CD4-positive, alpha-beta T cell treated with Interleukin-1 beta for 1 hour (primary cell): ENCODE data around the gene PAPLN.

Experiments used
- DNase-seq, 2 donors: peaks; one replicate each; pipeline ENCODE4 v3.0.0-alpha.2; 2020 to 2022

PAPLN gene

GRCh38 chr14:73248108-73248868 lies 11.0 kb downstream of the PAPLN start:
- no peak for DNase-seq

- DNase-seq = no peak
These were observed 11.8 kb downstream of the PAPLN start for GRCh38 chr14:73249108-73249507.

GRCh38 chr14:73249564-73250316 lies 12.4 kb downstream of the PAPLN start:
- DNase-seq = no peak

GRCh38 chr14:73250317-73250713 lies 13.0 kb downstream of the PAPLN start:
- DNase-seq = no peak

GRCh38 chr14:73250781-73251500 lies 13.6 kb downstream of the PAPLN start:
- no peak for DNase-seq

- DNase-seq = no peak
These were observed 14.4 kb downstream of the PAPLN start for GRCh38 chr14:73251516-73252215.

GRCh38 chr14:73252491-73253322 lies 15.4 kb downstream of the PAPLN start:
- DNase-seq = no peak

DNA sequence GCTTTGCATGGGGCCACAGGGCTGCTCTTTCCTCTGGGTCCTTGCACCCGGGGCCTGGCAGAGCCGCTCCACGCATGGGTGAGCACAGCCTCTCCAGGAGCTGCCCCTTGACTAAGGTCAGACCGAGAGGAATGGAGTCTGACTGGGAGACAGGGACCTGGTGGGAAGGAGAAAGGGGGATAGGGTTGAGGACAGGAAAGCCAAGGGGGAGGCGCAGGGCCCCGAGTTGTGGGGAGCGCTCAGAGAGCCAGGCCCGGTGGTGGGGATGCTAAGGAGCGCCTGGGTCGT lies 16.0 kb downstream of the PAPLN start:
- no peak for DNase-seq

GRCh38 chr14:73253721-73254120 lies 16.4 kb downstream of the PAPLN start:
- DNase-seq = no peak

DNA sequence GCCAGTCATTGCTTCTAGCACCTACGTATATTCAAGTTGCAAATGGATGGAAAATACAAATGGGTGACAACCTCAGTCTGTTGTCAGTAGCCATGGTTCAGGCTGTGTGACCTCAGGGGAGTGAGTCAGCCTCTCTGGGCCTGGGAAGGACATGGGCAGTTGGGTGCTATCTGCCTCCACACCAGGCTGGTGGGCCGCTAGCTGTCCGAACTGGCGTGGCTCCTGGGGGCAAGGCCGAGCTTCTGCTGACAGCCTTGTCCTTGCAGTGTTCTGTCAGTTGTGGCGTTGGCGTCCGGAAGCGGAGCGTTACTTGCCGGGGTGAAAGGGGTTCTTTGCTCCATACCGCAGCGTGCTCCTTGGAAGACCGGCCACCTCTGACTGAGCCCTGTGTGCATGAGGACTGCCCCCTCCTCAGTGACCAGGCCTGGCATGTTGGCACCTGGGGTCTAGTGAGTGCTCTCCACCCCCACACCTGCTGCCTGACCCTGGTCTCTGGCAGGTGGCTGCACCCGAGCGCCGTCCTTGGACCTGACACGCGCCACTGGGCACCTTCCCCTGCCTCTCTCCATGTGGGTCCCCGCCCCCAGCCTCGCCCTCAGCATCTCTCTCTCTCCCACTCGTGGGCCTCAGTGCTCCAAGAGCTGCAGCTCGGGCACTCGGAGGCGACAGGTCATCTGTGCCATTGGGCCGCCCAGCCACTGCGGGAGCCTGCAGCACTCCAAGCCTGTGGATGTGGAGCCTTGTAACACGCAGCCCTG lies 17.1 kb downstream of the PAPLN start:
- no peak for DNase-seq

DNA sequence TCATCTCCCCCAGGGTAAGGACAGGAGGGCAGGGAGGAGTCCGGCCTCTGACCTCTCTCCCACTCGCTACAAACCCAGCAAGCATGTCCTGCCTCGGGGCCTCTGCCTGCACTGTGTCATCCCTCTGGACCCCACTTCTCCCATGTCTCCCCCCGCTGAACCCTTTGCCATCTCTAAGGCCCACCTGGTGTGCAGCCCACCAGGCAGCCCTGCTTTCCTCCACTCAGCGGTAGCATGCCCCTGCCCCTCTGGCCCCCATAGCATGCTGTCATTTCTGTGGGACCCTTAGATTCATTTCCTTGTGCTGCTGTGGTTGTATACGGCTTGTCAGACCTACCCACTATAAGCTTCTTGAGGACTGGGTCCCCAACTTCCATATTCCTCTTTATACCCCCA lies 17.7 kb downstream of the PAPLN start:
- no peak for DNase-seq

DNA sequence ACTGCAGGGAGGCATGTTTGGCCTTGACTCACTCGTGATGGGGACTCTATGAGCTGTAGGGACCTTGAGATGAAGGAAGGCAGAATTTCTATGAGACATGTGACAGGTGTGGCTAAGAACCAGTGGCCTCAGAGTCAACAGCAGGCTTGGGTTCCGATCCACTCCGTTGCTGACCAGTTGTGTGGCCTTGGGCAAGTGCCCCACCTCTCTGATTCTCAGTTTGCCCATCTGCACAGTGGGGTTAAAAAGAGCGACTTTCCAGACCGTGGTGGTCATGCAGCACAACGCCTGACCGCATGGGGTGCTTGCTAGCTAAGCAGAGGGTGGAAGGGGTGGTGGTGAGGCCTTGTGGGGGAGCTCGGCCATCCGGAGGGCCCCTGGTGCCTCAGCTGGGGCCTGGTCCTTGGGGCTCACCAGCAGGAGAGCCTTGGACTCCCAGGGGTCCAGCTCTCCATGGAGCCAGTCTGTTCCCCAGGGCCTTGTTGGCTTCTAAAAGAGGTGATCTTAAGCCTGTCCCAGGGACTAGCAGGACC lies 18.5 kb downstream of the PAPLN start:
- DNase-seq = no peak

DNA sequence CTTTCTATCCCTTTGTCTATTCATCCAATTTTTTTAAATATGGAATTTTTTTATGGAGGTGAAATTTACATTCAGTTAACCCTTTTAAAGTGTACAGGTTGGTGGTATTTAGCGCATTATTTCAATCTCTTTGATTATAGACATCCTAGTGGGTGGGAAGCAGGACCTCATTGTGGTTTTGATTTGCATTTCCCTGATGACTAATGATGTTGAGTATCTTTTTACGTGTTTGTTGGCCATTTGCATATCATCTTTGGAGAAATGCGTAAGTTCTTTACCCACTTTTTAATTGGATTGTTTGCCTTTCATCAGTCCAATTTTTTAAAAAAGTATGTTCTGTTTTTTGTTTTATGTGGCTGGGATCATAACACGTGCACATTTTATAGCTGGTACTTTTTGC lies 20.8 kb downstream of the PAPLN start:
- DNase-seq = no peak

GRCh38 chr14:73258845-73259611 lies 21.7 kb downstream of the PAPLN start:
- no peak for DNase-seq

GRCh38 chr14:73259837-73260236 lies 22.5 kb downstream of the PAPLN start:
- no peak for DNase-seq

DNA sequence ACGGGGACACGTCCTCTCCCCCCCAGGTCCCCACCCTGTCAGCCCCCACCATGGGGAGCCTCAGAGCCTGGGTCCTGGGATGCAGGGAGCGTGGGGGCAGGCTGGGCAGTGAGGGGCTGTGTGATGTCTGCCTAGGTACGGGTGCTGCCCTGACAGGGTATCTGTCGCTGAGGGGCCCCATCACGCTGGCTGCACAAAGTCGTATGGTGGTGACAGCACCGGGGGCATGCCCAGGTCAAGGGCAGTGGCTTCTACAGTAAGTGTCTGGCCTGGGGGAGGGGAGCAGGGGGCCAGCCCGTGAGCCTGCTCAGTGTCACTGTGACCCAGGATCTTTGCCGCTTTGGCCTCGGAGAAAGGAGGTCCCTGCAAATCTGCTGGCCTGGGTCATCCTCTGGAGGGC lies 23.3 kb downstream of the PAPLN start:
- DNase-seq = no peak

DNA sequence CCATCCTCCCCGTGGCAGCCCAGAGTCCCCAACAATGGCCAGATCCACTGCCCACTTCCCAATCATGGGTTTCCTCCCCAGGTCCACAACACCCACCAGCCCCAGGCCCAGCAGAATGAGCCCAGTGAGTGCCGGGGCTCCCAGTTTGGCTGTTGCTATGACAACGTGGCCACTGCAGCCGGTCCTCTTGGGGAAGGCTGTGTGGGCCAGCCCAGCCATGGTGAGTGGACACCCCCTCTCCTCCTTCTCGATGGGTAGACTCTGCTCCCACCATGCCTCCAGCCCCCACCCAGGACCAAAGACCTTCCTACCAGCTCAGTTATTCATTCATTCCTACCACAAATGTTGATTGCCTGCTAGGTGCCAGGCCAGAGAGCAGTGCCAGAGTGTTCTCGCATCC lies 23.8 kb downstream of the PAPLN start:
- DNase-seq = no peak

DNA sequence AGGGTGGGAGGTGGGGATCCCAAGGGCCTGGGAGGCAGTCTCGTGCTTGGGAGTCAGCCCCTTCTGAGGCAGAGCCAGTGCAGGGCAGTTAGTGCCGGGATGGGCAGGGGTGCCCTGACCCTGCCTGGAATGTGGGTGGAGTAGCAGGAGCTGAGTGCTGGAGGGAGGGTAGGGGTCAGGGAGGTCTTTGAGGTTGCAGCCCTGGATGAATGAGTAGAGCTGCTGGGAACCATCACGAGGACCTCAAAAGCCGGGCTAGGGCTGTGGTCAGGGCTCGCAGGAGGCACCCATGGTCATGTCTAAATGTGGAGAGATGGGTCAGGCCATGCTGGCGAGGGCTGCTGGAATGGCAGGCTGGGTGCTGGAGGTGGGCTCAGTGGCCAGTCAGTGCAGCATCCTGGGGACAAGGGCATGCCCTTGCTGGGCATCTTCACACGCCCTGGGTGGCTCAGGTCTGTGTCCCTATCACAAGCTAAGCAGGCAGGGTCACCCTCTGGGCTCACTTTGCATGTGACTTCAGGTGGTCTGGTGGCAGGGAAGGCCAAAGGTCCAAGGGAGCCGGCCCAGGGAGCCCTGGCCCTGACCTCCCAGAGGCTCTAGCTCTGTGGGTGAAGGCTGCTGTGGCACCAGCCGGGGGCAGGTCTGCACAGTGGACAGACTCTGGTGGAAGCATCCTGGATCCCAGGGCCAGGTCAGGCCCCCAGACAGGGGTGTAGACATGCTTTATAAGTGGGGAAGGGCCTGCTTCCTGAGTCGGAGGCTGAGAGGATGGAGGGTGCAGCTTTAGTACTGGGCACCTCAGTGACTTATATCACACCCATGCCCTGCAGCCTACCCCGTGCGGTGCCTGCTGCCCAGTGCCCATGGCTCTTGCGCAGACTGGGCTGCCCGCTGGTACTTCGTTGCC lies 24.5 kb downstream of the PAPLN start:
- no peak for DNase-seq

DNA sequence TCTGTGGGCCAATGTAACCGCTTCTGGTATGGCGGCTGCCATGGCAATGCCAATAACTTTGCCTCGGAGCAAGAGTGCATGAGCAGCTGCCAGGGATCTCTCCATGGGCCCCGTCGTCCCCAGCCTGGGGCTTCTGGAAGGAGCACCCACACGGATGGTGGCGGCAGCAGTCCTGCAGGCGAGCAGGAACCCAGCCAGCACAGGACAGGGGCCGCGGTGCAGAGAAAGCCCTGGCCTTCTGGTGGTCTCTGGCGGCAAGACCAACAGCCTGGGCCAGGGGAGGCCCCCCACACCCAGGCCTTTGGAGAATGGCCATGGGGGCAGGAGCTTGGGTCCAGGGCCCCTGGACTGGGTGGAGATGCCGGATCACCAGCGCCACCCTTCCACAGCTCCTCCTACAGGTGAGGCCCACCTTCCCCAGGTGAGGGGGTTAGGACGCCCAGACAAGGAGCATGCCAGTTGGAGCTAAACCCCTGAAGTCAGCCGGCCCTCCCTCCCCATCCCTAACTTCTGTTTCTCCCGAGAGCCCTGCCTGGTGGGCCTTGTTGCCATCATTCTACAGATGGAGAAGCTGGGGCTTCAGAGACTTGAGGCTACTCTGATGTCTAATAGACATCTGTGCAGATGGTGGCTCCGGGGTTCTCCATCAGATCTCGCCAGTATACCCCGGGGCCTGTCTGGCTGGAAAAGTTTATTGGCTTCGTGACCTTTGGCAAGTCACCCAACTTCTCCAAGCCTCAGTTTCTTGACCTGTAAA lies 25.3 kb downstream of the PAPLN start:
- DNase-seq = no peak
